ENCODE data around the gene ZSCAN21.

Gene ZSCAN21

GRCh38 chr7:100093498-100093897 is 43.9 kb downstream of the ZSCAN21 start:
- TF ChIP-seq LEF1 (IDR thresholded peaks at IDR 0.05; ENCODE audit: borderline replicate concordance) (no peak), ZNF384 (IDR thresholded peaks at IDR 0.05) (no peak), SUZ12 (IDR thresholded peaks at IDR 0.05) (no peak)
- TF ChIP-seq, protein P1, sequence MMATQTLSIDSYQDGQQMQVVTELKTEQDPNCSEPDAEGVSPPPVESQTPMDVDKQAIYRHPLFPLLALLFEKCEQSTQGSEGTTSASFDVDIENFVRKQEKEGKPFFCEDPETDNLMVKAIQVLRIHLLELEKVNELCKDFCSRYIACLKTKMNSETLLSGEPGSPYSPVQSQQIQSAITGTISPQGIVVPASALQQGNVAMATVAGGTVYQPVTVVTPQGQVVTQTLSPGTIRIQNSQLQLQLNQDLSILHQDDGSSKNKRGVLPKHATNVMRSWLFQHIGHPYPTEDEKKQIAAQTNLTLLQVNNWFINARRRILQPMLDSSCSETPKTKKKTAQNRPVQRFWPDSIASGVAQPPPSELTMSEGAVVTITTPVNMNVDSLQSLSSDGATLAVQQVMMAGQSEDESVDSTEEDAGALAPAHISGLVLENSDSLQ (IDR thresholded peaks at IDR 0.05), result no peak
- CTCF ChIA-PET, result no interaction called here
- no peak for DNase-seq (ENCODE audit: extremely low spot score)
- POLR2A ChIA-PET, result interaction anchor here (1.0 to 2.3 kb wide), 3 partner anchors 8 to 18 kb away, joined by 3 to 38 read pairs (median 3); partner anchors contain the start of genes AP4M1 and MCM7

- DNase-seq (ENCODE audit: extremely low spot score), result no peak
- TF ChIP-seq BHLHE40 (IDR thresholded peaks at IDR 0.05; ENCODE audit: borderline replicate concordance) (no peak), FOXA1 (IDR thresholded peaks at IDR 0.05) (no peak), SUZ12 (IDR thresholded peaks at IDR 0.05) (no peak), TARDBP (IDR thresholded peaks at IDR 0.05) (no peak), ZNF384 (IDR thresholded peaks at IDR 0.05) (no peak), HDGF (IDR thresholded peaks at IDR 0.05; ENCODE audit: borderline replicate concordance) (no peak), FOXM1 (IDR thresholded peaks at IDR 0.05; ENCODE audit: borderline replicate concordance) (no peak), ARNT (IDR thresholded peaks at IDR 0.05) (no peak), SP1 (IDR thresholded peaks at IDR 0.05) (no peak), NFRKB (IDR thresholded peaks at IDR 0.05) (no peak), ELF4 (IDR thresholded peaks at IDR 0.05) (no peak), LEF1 (IDR thresholded peaks at IDR 0.05; ENCODE audit: borderline replicate concordance) (no peak), CTBP1 (IDR thresholded peaks at IDR 0.05; ENCODE audit: borderline replicate concordance) (no peak), L3MBTL2 (conservative IDR thresholded peaks at IDR 0.05) (no peak), FOXK2 (IDR thresholded peaks at IDR 0.05) (no peak)
- TF ChIP-seq, protein P1 (IDR thresholded peaks at IDR 0.05), result no peak
- ChIA-PET POLR2A (interaction anchor here (1.2 to 2.3 kb wide), 2 partner anchors 8 to 10 kb away, joined by 3 to 38 read pairs; partner anchors contain the start of genes AP4M1 and MCM7), CTCF (no interaction called here)
These were observed 44.4 kb downstream of the ZSCAN21 start for GRCh38 chr7:100093925-100094486.

GRCh38 chr7:100095289-100095688 is 45.7 kb downstream of the ZSCAN21 start:
- no peak for DNase-seq (ENCODE audit: extremely low spot score)
- no peak for TF ChIP-seq ZNF384 (IDR thresholded peaks at IDR 0.05)
- TF ChIP-seq CTBP1 (IDR thresholded peaks at IDR 0.05; ENCODE audit: borderline replicate concordance), result no peak
- no peak for TF ChIP-seq SP1 (IDR thresholded peaks at IDR 0.05)
- TF ChIP-seq FOXM1 (IDR thresholded peaks at IDR 0.05; ENCODE audit: borderline replicate concordance), result no peak
- TF ChIP-seq, protein P1 (IDR thresholded peaks at IDR 0.05), result no peak
- TF ChIP-seq TARDBP (IDR thresholded peaks at IDR 0.05), result no peak
- TF ChIP-seq LEF1 (IDR thresholded peaks at IDR 0.05; ENCODE audit: borderline replicate concordance), result no peak
- no peak for TF ChIP-seq HDGF (IDR thresholded peaks at IDR 0.05; ENCODE audit: borderline replicate concordance)
- TF ChIP-seq NFRKB (IDR thresholded peaks at IDR 0.05), result no peak
- no peak for TF ChIP-seq L3MBTL2 (conservative IDR thresholded peaks at IDR 0.05)
- no peak for TF ChIP-seq ELF4 (IDR thresholded peaks at IDR 0.05)
- TF ChIP-seq FOXK2 (IDR thresholded peaks at IDR 0.05), result no peak
- no peak for TF ChIP-seq SUZ12 (IDR thresholded peaks at IDR 0.05)
- no peak for TF ChIP-seq ARNT (IDR thresholded peaks at IDR 0.05)
- CTCF ChIA-PET, result no interaction called here
- POLR2A ChIA-PET, result interaction anchor here (1.1 to 1.3 kb wide), 3 partner anchors 11 to 54 kb away, joined by 3 to 4 read pairs (median 3); partner anchors contain the start of gene LAMTOR4

GRCh38 chr7:100095704-100096103 is 46.1 kb downstream of the ZSCAN21 start:
- CTCF ChIA-PET, result no interaction called here
- DNase-seq (ENCODE audit: extremely low spot score), result no peak
- no peak for TF ChIP-seq SUZ12 (IDR thresholded peaks at IDR 0.05)
- POLR2A ChIA-PET, result interaction anchor here (1.1 to 1.3 kb wide), 3 partner anchors 10 to 53 kb away, joined by 3 to 4 read pairs (median 3); partner anchors contain the start of gene LAMTOR4

- ChIA-PET POLR2A (interaction anchor here (4.9 kb wide), 1 partner anchor 9 kb away, joined by 100 read pairs; the partner anchor contains the start of gene COPS6), CTCF (no interaction called here)
- TF ChIP-seq L3MBTL2 (conservative IDR thresholded peaks at IDR 0.05) (no peak), ZNF384 (IDR thresholded peaks at IDR 0.05) (no peak), FOXA1 (IDR thresholded peaks at IDR 0.05) (no peak)
- no peak for DNase-seq (ENCODE audit: extremely low spot score)
These were observed 49.3 kb downstream of the ZSCAN21 start for GRCh38 chr7:100098913-100099312.

DNA sequence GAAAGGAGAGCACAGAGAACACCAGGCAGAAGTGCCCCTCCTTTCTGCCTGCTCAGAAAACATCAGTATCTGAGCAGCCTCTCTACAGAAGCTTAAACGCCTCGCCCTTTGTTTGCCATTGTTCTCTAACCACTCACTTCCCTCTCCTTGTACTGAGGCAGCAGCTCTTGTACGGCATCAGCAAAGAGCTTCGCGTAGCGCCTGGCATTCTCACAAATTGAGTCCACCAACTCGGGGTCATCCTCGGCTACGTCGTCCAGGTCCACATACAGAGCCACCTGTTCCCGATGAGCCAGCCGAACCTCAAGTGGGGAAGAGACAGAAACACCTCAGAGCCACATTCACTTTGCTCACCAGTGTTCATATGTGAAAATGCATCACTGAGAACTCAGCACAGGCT is 49.9 kb downstream of the ZSCAN21 start:
- TF ChIP-seq, protein P1 (IDR thresholded peaks at IDR 0.05), result no peak
- TF ChIP-seq LEF1 (IDR thresholded peaks at IDR 0.05; ENCODE audit: borderline replicate concordance), result no peak
- no peak for TF ChIP-seq NFRKB (IDR thresholded peaks at IDR 0.05)
- TF ChIP-seq SUZ12 (IDR thresholded peaks at IDR 0.05), result no peak
- no peak for TF ChIP-seq TARDBP (IDR thresholded peaks at IDR 0.05)
- no peak for TF ChIP-seq L3MBTL2 (conservative IDR thresholded peaks at IDR 0.05)
- no peak for TF ChIP-seq FOXM1 (IDR thresholded peaks at IDR 0.05; ENCODE audit: borderline replicate concordance)
- no peak for TF ChIP-seq SP1 (IDR thresholded peaks at IDR 0.05)
- TF ChIP-seq CTBP1 (IDR thresholded peaks at IDR 0.05; ENCODE audit: borderline replicate concordance), result no peak
- no peak for TF ChIP-seq FOXA1 (IDR thresholded peaks at IDR 0.05)
- TF ChIP-seq ZNF384 (IDR thresholded peaks at IDR 0.05), result no peak
- no peak for TF ChIP-seq BHLHE40 (IDR thresholded peaks at IDR 0.05; ENCODE audit: borderline replicate concordance)
- TF ChIP-seq ELF4 (IDR thresholded peaks at IDR 0.05), result no peak
- TF ChIP-seq HDGF (IDR thresholded peaks at IDR 0.05; ENCODE audit: borderline replicate concordance), result no peak
- TF ChIP-seq ARNT (IDR thresholded peaks at IDR 0.05), result no peak
- no peak for DNase-seq (ENCODE audit: extremely low spot score)
- CTCF ChIA-PET, result no interaction called here
- POLR2A ChIA-PET, result interaction anchor here (4.9 kb wide), 1 partner anchor 10 kb away, joined by 100 read pairs; the partner anchor contains the start of gene COPS6

Measured in HEK293T (cell line).